ENCODE data around the gene KIF4B.

Gene KIF4B

DNA sequence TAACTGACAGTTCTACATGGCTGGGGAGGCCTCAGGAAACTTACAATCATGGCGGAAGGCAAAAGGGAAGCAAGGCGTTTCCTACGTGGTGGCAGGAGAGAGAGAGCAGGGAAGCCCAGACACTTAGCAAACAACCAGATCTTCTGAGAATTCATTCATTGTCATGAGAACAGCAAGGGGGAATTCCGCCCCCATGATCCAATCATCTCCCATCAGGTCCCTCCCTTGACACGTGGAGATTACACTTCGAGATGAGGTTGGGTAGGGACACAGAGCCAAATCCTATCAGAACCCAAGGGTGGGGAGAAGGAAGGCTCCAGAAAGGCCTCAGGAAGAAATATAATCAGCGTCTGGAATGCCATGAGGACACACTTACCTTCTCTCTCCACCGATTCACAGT, 34.3 kb downstream of the KIF4B start:
- Histone ChIP-seq H3K36me3 (no peaks in the 10 kb centered on the region), H3K9me3 (no peaks in the 10 kb centered on the region), H3K4me1 (no peaks in the 10 kb centered on the region), H3K4me3 (ENCODE audit: low read depth, low read length) (no peak overlapping the region), H3K27me3 (peaks cover 3% of the 10 kb centered on the region; the same call in 1 of the 2 replicates)
- TF ChIP-seq, protein P1, sequence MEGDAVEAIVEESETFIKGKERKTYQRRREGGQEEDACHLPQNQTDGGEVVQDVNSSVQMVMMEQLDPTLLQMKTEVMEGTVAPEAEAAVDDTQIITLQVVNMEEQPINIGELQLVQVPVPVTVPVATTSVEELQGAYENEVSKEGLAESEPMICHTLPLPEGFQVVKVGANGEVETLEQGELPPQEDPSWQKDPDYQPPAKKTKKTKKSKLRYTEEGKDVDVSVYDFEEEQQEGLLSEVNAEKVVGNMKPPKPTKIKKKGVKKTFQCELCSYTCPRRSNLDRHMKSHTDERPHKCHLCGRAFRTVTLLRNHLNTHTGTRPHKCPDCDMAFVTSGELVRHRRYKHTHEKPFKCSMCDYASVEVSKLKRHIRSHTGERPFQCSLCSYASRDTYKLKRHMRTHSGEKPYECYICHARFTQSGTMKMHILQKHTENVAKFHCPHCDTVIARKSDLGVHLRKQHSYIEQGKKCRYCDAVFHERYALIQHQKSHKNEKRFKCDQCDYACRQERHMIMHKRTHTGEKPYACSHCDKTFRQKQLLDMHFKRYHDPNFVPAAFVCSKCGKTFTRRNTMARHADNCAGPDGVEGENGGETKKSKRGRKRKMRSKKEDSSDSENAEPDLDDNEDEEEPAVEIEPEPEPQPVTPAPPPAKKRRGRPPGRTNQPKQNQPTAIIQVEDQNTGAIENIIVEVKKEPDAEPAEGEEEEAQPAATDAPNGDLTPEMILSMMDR (IDR thresholded peaks at IDR 0.05; ENCODE audit: low read depth, low read length), result no peak
- no peak for DNase-seq

DNA sequence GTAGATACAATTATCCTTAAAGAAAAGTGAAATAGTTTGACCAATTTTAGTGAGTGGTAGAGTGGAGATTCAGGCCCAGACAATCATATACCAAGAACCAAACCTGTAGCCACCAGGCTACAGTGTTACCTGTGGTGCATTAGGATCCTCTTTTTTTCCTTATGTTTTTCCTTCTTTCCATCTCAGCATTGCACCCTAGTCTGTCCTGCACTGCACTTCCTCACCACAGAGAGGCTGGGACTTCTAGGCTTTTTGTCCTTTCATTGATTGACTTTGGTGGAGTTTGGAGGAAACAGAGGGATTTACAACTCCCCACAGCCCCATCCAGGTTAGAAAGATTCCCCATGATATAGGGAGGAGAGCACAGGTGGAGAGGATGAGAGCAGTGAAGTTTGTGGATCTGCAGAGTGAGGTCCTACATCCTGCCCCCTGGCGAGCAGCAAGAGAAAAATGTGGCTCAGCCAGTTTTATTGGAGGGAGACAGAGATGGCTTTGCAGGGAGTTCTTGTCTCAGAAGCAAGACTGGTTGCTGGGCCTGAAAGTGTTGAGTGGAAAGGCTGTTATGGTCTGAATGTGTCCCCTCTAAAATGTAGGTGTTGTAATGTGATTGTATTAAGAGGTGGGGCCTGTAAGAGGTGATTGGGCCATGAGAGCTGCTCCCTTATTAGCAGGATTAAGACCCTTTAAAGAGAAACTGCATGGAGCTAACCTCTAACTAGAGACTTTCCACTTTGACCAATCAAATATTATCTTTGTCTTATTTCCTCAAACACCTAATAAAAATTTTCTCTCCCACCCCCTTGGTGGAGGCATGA, 36.2 kb downstream of the KIF4B start:
- no peaks in the 10 kb centered on the region for H3K4me1 ChIP-seq
- TF ChIP-seq, protein P1 (IDR thresholded peaks at IDR 0.05; ENCODE audit: low read depth, low read length), result peak; percentile 60
- H3K36me3 ChIP-seq, result no peaks in the 10 kb centered on the region
- H3K27me3 ChIP-seq, result no peaks in the 10 kb centered on the region; the same call in 1 of the 2 replicates
- H3K4me3 ChIP-seq (ENCODE audit: low read depth, low read length), result no peak overlapping the region
- H3K9me3 ChIP-seq, result no peaks in the 10 kb centered on the region
- DNase-seq, result no peak

DNA sequence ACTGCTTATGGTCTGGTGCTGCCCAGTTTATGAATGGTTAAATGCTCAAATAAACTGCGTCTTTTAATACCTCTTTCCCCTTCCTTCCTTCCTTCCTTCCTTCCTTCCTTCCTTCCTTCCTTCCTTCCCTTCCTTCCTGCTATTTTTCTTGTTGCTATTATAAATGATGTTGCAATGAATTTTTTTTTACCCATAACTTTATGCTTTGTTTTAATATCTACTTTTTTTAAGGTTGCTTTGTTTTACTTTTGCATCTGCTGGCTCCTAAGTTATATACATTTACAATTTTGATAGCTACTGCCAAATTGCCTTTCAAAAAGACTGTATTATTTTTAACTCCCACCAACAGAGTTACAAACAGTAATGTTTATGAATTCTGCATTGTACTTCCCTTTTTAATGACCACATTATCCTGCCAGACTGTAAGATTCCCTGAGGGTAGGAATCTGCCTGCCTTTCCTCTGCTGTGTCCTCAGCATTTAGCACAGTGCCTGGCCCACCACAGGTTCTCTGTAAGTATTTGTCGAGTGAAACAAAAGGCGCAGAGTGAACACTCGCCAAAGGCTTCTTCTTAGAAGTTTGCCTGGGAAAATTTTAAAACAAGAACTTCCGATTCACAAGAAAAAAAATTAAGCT, 36.9 kb downstream of the KIF4B start:
- no peaks in the 10 kb centered on the region; the same call in 1 of the 2 replicates for H3K27me3 ChIP-seq
- no peak for DNase-seq
- H3K9me3 ChIP-seq, result no peaks in the 10 kb centered on the region
- no peaks in the 10 kb centered on the region for H3K4me1 ChIP-seq
- TF ChIP-seq, protein P1 (IDR thresholded peaks at IDR 0.05; ENCODE audit: low read depth, low read length), result no peak
- no peaks in the 10 kb centered on the region for H3K36me3 ChIP-seq
- no peak overlapping the region for H3K4me3 ChIP-seq (ENCODE audit: low read depth, low read length)

DNA sequence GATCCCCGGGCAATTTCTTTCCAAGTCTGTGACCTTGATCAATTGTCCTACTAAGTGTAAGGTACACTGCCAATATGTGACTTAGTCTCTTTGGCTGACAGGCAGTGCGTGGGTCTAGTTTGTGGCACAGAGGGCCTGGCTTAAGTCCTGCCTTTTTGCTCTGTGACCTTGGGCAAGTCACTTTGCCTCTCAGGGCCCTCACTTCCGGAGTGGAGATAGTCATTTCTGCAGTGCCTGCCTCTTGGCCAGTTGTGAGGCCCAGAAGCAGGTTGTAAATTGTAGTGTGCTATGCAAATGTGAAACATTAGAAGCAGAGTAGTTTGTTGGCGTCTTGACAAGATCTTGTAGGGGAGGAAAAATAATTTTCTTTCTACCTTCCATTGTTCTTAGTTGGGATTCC, 39.0 kb downstream of the KIF4B start:
- H3K4me3 ChIP-seq (ENCODE audit: low read depth, low read length), result no peak overlapping the region
- H3K4me1 ChIP-seq, result no peaks in the 10 kb centered on the region
- no peaks in the 10 kb centered on the region for H3K9me3 ChIP-seq
- no peaks in the 10 kb centered on the region for H3K27me3 ChIP-seq
- TF ChIP-seq, protein P1 (IDR thresholded peaks at IDR 0.05; ENCODE audit: low read depth, low read length), result no peak
- no peak for DNase-seq
- no peaks in the 10 kb centered on the region for H3K36me3 ChIP-seq

DNA sequence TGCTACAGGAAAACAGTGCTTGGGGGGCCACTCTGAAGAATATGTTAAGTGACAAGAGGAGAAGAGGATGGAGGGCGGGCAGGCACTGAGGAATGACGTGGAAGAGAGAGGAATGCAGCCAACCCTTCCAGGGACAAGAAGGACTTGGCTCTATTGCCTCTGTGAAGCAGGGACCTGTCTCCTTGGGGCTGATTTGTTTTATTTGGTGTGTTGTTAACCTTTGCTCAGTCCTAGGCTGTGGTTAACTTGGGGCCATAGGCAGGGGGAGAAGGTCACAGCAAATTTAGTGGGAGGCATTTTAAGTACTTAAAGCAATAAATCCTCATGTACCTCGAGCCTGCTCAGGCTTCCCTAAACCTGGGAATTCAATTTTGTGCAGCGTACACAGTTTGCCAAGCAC, 39.9 kb downstream of the KIF4B start:
- no peaks in the 10 kb centered on the region for H3K27me3 ChIP-seq
- no peaks in the 10 kb centered on the region for H3K4me1 ChIP-seq
- no peak overlapping the region for H3K4me3 ChIP-seq (ENCODE audit: low read depth, low read length)
- H3K9me3 ChIP-seq, result no peaks in the 10 kb centered on the region
- TF ChIP-seq, protein P1 (IDR thresholded peaks at IDR 0.05; ENCODE audit: low read depth, low read length), result no peak
- no peaks in the 10 kb centered on the region for H3K36me3 ChIP-seq
- no peak for DNase-seq

Measured in BE2C (cell line).